CD14-positive monocyte (primary cell): ENCODE results near the gene DCP2. TPM values are rescaled to one million over a fixed set of nuclear protein-coding genes. Genes with fewer than 3 reads are reported as not detected.

Experiments used
- DNase-seq, 3 donors: peaks; one replicate each; pipeline ENCODE4 v3.0.0-alpha.2; 2011 to 2022
- H2AFZ ChIP-seq: 2 replicates; pipeline ENCODE4 v1.6.0; 2012; ENCODE audit warnings: mild to moderate bottlenecking, low read depth, low read length, inconsistent platforms; ENCODE audit not compliant: insufficient read depth, poor library complexity, severe bottlenecking
- H3K27ac ChIP-seq, 2 donors: 1 replicate in 1 of 2; 2 replicates in 1 of 2; pipeline ENCODE4 v1.5.1; 2012 to 2013; ENCODE audit warnings: low read length in 2 of 2, control low read depth in 1 of 2, inconsistent platforms in 1 of 2, low read depth in 1 of 2, mild to moderate bottlenecking in 1 of 2
- H3K27me3 ChIP-seq, 2 donors: one replicate each; pipeline versions ENCODE4 v1.6.0 to v1.6.1; 2011 to 2013; ENCODE audit warnings: low read length in 2 of 2; ENCODE audit not compliant: control insufficient read depth in 2 of 2, insufficient read depth in 2 of 2
- H3K36me3 ChIP-seq, 2 donors: replicated peaks in 1 of 2; 1 replicate in 1 of 2; 2 replicates in 1 of 2; pipeline versions ENCODE4 v1.5.1 to v1.6.1; 2012 to 2013; ENCODE audit warnings: low read length in 2 of 2, control low read depth in 1 of 2, inconsistent platforms in 1 of 2, mild to moderate bottlenecking in 1 of 2; ENCODE audit not compliant: insufficient read depth in 2 of 2, control insufficient read depth in 1 of 2
- H3K4me1 ChIP-seq, 2 donors: 1 replicate in 1 of 2; 2 replicates in 1 of 2; pipeline versions ENCODE4 v1.5.1 to v1.6.1; 2012 to 2013; ENCODE audit warnings: low read length in 2 of 2, control low read depth in 1 of 2, inconsistent platforms in 1 of 2, mild to moderate bottlenecking in 1 of 2, moderate library complexity in 1 of 2; ENCODE audit not compliant: insufficient read depth in 2 of 2, control insufficient read depth in 1 of 2
- H3K4me2 ChIP-seq: replicated peaks from 2 replicates; pipeline ENCODE3; 2012; ENCODE audit warnings: low read length, moderate library complexity, mild to moderate bottlenecking; ENCODE audit not compliant: poor library complexity, severe bottlenecking; ENCODE audit errors: extremely low read depth
- H3K4me3 ChIP-seq, 3 experiments: fragments of 200-600 bp in 1 of 3; sonication (generic) in 1 of 3; replicated peaks in 1 of 3; 1 replicate in 2 of 3; 2 replicates in 1 of 3; pipeline ENCODE4 v1.5.1; 2011 to 2013; ENCODE audit warnings: low read length in 3 of 3, mild to moderate bottlenecking in 3 of 3, control low read depth in 2 of 3, low read depth in 2 of 3, inconsistent platforms in 1 of 3, moderate library complexity in 1 of 3
- H3K79me2 ChIP-seq: 2 replicates; pipeline ENCODE4 v1.6.0; 2012; ENCODE audit warnings: mild to moderate bottlenecking, control low read depth, inconsistent platforms, low read length, moderate library complexity; ENCODE audit not compliant: insufficient read depth
- H3K9ac ChIP-seq: 2 replicates; pipeline ENCODE4 v1.6.0; 2017; ENCODE audit warnings: low read length, mild to moderate bottlenecking; ENCODE audit not compliant: insufficient read depth, poor library complexity, severe bottlenecking
- H3K9me3 ChIP-seq, 2 donors: replicated peaks in 1 of 2; 1 replicate in 1 of 2; 2 replicates in 1 of 2; pipeline versions ENCODE4 v1.5.1 to v1.6.1; 2012 to 2013; ENCODE audit warnings: low read length in 2 of 2, control low read depth in 1 of 2; ENCODE audit not compliant: control insufficient read depth in 1 of 2, insufficient read depth in 1 of 2
- H4K20me1 ChIP-seq: 2 replicates; pipeline ENCODE4 v1.6.0; 2012; ENCODE audit warnings: mild to moderate bottlenecking, low read length, control low read depth, moderate library complexity; ENCODE audit not compliant: insufficient read depth
- H3K27ac Mint-ChIP-seq, 7 donors: one replicate each; pipeline ENCODE4 v1.8.0; 2020; ENCODE audit warnings: mild to moderate bottlenecking in 7 of 7, mixed read lengths in 7 of 7, moderate library complexity in 6 of 7, inconsistent platforms in 2 of 7
- H3K27me3 Mint-ChIP-seq, 3 donors: one replicate each; pipeline ENCODE4 v1.8.0; 2021 to 2022; ENCODE audit warnings: low read depth in 3 of 3, mild to moderate bottlenecking in 3 of 3, mixed read lengths in 3 of 3, moderate library complexity in 3 of 3, inconsistent platforms in 1 of 3
- H3K36me3 Mint-ChIP-seq, 2 donors: one replicate each; pipeline ENCODE4 v1.8.0; 2020; ENCODE audit warnings: mixed read lengths in 2 of 2, inconsistent platforms in 1 of 2, mild to moderate bottlenecking in 1 of 2
- H3K4me1 Mint-ChIP-seq: one replicate; pipeline ENCODE4 v1.8.0; 2020; ENCODE audit warnings: mild to moderate bottlenecking, mixed read lengths
- H3K4me3 Mint-ChIP-seq, 2 donors: one replicate each; pipeline ENCODE4 v1.8.0; 2020; ENCODE audit warnings: mild to moderate bottlenecking in 2 of 2, mixed read lengths in 2 of 2, moderate library complexity in 1 of 2
- H3K9me3 Mint-ChIP-seq, 7 donors: one replicate each; pipeline ENCODE4 v1.8.0; 2020 to 2022; ENCODE audit warnings: mixed read lengths in 7 of 7, mild to moderate bottlenecking in 6 of 7, moderate library complexity in 6 of 7, inconsistent platforms in 2 of 7
- CTCF ChIP-seq: fragments of 200-600 bp; IDR thresholded peaks from one replicate; pipeline ENCODE4 v1.8.0; 2022; ENCODE audit warnings: antibody characterized with exemption, mild to moderate bottlenecking
- WGBS: methylation state at CpG from one replicate; pipeline ENCODE4 v1.1.5; 2013; ENCODE audit warnings: missing lambda C conversion rate; ENCODE audit not compliant: insufficient coverage; 5-methylcytosine and 5-hydroxymethylcytosine counted together
- intact Hi-C, 2 donors: fragments of 100-400 bp; cut with micrococcal nuclease; formaldehyde crosslinking; loops; one replicate each; pipeline versions ENCODE4 v1.15.0 to v1.15.1; 2023
- polyA plus RNA-seq, 3 donors: library from polyadenylated mRNA; depleted of rRNA in 1 of 3; unstranded in 2 of 3; stranded (reverse) in 1 of 3; fragments of 300-500 nt in 2 of 3; fragments of >200 nt in 1 of 3; fragmentation: Illumina TruSeq in 2 of 3; gene quantifications; 1 replicate in 2 of 3; 2 replicates in 1 of 3; pipeline ENCODE4 v1.2.3, GENCODE V29; 2012 to 2021

Gene DCP2
- polyA plus RNA-seq, 3 donors = 24.0 to 62.2 (median 58.9) TPM

GRCh38 chr5:113042491-113043243, 66.1 kb downstream of the DCP2 start:
- intact Hi-C loops = no loop called here
- Histone ChIP-seq H3K9ac (no peak overlapping the region), H4K20me1 (no peaks in the 10 kb centered on the region), H3K79me2 (no peaks in the 10 kb centered on the region), H3K4me1 (peaks cover 11 to 15% of the 10 kb centered on the region in 2 donors), H3K36me3 (no peaks in the 10 kb centered on the region), H3K9me3 (no peaks in the 10 kb centered on the region), H3K27me3 (no peaks in the 10 kb centered on the region), H3K27ac (no peak overlapping the region), H2AFZ (no peak overlapping the region), H3K4me2 (no peak overlapping the region), H3K4me3 (no peak overlapping the region)
- peaks cover 14% of the 10 kb centered on the region for H3K4me1 Mint-ChIP-seq
- no peak overlapping the region for H3K27ac Mint-ChIP-seq
- no peaks in the 10 kb centered on the region for H3K36me3 Mint-ChIP-seq
- 70% methylated on average over 2 of the region's 4 CpGs for WGBS
- H3K9me3 Mint-ChIP-seq = no peaks in the 10 kb centered on the region
- H3K27me3 Mint-ChIP-seq = peaks cover 3 to 4% (median 3%) of the 10 kb centered on the region in 3 donors
- no peak overlapping the region for H3K4me3 Mint-ChIP-seq
- no peak for TF ChIP-seq CTCF
- no peak for DNase-seq

GRCh38 chr5:113043491-113043931, 66.9 kb downstream of the DCP2 start:
- H3K4me2 ChIP-seq = no peak overlapping the region
- H3K27ac ChIP-seq = no peak overlapping the region
- H2AFZ ChIP-seq = no peak overlapping the region
- H3K4me1 ChIP-seq = peaks cover 17 to 23% of the 10 kb centered on the region in 2 donors
- no peak overlapping the region for H3K27ac Mint-ChIP-seq
- no peak overlapping the region for H3K4me3 Mint-ChIP-seq
- intact Hi-C loops = no loop called here
- WGBS = 95% methylated on average over 16 of the region's 16 CpGs
- no peak for TF ChIP-seq CTCF
- peaks cover 22% of the 10 kb centered on the region for H3K4me1 Mint-ChIP-seq
- no peaks in the 10 kb centered on the region for H3K9me3 ChIP-seq
- no peak overlapping the region for H3K9ac ChIP-seq
- no peaks in the 10 kb centered on the region for H3K79me2 ChIP-seq
- no peaks in the 10 kb centered on the region for H3K27me3 ChIP-seq
- H3K4me3 ChIP-seq = no peak overlapping the region
- H3K36me3 Mint-ChIP-seq = no peaks in the 10 kb centered on the region
- H3K9me3 Mint-ChIP-seq = no peaks in the 10 kb centered on the region
- no peaks in the 10 kb centered on the region for H3K36me3 ChIP-seq
- H4K20me1 ChIP-seq = no peaks in the 10 kb centered on the region
- no peak for DNase-seq
- peaks cover 0 to 3% (median 2%) of the 10 kb centered on the region in 3 donors for H3K27me3 Mint-ChIP-seq
